GM13976 (cell line): ENCODE data around the gene OR10A5.

Experiments used
- DNase-seq: peaks from one replicate; pipeline ENCODE4 v3.0.0; 2012; ENCODE audit warnings: low spot score
- CTCF ChIP-seq: IDR thresholded peaks from 2 replicates; pipeline ENCODE4 v1.5.1; 2012; ENCODE audit warnings: borderline replicate concordance, mild to moderate bottlenecking; ENCODE audit not compliant: insufficient read depth; ENCODE audit errors: extremely low read depth, missing control alignments, control extremely low read depth
- in situ Hi-C: fragments of 300-500 bp; cut with MboI; formaldehyde crosslinking; loops from one replicate; pipeline ENCODE4 v1.12.0; 2022; ENCODE audit warnings: low sequenced_read_pairs, mixed read lengths, inconsistent platforms; ENCODE audit not compliant: unreplicated experiment

The OR10A5 gene

GRCh38 chr11:6892400-6892799, 46.9 kb downstream of the OR10A5 start, which contains the start of gene OR2D2:
TSS of gene OR2D2 (minus strand) at chr11:6892500. CDS start at chr11:6892500, 0 bp downstream.
- no peak for TF ChIP-seq CTCF
- DNase-seq, result no peak
- in situ Hi-C loops, result no loop called here

GRCh38 chr11:6894097-6894496, 48.6 kb downstream of the OR10A5 start:
- no peak for TF ChIP-seq CTCF
- DNase-seq, result no peak
- in situ Hi-C loops, result no loop called here

GRCh38 chr11:6895010-6895409, 49.5 kb downstream of the OR10A5 start:
- DNase-seq, result no peak
- TF ChIP-seq CTCF, result no peak
- in situ Hi-C loops, result no loop called here
